Renal cortex interstitium (tissue), 11 donors: ENCODE measurements around the gene FANCB. TPM values are rescaled to one million over a fixed set of nuclear protein-coding genes. Genes with fewer than 3 reads are reported as not detected.

Experiments used
- DNase-seq, 11 donors: peaks; one replicate each; pipeline ENCODE4 v3.0.0-alpha.2; 2013; ENCODE audit warnings: low read depth in 9 of 11, low spot score in 4 of 11; ENCODE audit errors: extremely low read depth in 1 of 11
- polyA plus RNA-seq, 3 donors: library from polyadenylated mRNA; unstranded; fragments of 120-200 nt; gene quantifications; one replicate each; pipeline ENCODE4 v1.2.1, GENCODE V29; 2013; ENCODE audit not compliant: insufficient read length in 3 of 3

The FANCB gene
- polyA plus RNA-seq, 3 donors = 3.4 to 4.4 (median 4.1) TPM

DNA sequence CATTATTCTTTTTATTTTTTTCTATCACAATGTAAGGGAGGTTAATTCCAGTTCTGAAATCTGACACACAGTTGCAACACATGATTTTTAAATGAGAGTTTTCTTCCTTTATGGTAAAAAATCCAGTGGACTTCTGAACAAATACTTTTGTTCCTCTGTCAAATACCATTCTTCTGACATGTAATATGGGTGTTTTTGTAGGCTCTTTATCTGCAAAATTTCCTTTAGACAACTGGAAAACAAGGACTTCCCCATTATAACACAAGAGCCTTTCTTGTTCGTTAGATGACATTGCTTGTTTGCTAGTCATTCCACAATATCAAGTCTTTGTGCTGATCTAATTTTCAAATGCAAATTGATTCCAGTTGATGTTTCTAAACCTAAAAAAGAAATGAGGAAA, 7.7 kb downstream of the FANCB start:
- DNase-seq = no peak

- DNase-seq = no peak
Observed at GRCh38 chrX:14864631-14865030, 8.2 kb downstream of the FANCB start.

- no peak for DNase-seq
Observed at GRCh38 chrX:14851526-14851925, 21.3 kb downstream of the FANCB start.

DNA sequence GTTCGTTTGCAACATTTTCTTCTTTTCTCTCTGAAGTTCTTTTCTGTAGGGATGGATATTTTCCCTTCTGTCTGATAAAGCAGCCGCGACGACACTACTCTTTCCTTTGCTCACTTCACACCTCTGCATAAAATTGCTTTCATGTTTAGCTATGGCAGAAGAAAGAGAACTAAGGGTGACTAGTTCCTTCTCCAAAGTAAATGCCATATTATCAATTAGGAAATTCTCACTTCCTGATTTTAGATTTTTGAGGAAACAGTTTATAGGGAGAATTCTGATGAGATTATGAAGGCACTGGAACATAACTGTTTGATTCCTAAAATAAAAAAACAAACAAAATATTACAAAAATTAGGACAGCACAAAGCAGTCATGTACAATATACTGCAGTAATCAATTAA, 29.2 kb downstream of the FANCB start:
- DNase-seq = no peak

DNA sequence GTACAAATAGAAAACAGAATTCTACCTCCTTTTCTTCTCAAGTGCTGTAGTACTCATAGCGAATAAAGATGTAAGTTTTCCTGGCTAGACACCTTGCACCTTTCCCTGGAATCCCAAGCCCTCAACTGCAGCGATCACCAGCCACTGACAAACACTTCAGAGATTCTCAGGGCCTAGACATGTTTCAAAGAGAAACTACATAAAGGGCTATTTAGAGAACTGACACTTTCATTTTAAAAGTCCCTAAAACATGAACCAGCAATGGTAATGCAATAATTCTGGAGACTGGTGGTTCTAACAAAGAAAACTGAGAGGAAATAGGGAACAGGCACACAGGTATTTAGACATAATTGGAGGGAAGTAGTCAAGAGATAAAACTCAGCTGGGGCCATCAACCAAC, 35.7 kb downstream of the FANCB start:
- no peak for DNase-seq

DNA sequence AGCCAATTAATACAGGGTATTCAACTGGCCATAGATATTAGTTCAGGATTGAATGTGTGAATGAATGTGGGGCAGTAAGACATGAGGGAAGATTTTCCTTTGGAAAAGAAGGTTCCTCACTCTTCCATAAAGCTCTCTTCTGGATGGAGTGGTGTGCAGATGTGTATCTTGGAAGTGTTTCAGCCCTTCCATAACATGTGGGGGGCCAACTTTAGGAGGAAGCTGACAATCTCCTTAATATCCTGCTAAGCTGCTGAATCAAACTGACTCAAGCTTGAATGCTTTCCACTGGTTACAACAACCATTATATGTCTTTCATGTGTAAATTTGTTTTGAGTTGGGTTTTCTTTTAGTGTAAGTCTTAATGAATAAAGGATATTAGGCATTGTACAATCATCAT, 40.3 kb downstream of the FANCB start:
- DNase-seq = no peak

DNA sequence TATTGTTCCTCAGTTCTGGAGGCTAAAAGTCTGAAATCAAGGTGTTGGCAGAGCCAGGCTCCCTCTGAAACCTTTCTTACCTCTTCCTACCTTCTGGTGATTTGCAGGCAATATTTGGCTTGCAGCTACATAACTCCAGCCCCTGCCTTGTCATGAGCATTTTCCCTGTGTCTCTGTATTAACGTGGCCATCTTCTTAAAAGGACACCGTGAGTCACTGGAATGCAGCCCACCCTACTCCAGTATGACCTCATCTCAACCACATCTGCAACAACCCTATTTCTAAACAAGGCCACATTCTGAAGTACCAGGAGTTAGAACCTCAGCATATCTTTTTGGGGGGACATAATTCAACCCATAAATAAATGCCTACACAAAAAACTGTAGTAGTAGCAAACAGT, 40.7 kb downstream of the FANCB start:
- DNase-seq = no peak

DNA sequence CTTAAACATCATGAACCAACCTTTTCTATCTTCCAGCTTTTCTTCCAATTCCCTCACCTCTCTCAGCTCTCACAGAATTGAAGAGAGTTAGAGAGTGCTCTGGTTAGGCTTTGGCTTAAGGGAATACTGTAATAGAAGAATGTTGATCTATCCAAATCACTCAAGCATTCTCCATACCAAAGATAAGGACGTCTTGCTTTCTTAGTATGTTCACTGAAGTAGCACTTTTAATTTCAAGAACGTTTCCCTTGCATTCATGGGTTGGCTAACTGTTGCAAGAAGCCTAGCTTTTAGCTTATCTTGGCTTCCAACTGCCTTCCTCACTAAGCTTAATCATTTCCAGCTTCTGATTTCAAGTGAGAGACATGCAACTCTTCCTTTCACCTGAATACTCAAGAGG, 43.2 kb downstream of the FANCB start:
- DNase-seq = no peak

- no peak for DNase-seq
Observed at GRCh38 chrX:14826319-14826718, 46.5 kb downstream of the FANCB start.

DNA sequence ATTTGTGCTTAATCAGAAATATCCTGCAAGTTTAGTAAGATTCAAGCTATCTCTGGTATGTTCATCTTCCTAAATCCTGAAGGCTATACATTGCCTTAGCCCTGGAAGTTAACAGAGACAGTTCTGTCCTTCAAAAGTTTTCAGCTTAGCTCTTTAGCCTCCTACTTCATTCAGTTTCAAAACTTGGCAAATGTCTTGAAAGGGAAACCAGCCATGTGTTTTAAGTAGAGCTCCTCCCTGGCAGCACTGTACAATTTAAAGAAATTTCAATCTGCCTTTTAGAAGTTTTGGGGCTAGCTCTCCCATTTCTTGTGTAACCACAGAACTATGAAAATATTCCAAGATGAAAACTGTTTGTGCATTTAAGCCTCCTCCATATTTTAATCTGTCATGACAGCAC, 47.0 kb downstream of the FANCB start:
- DNase-seq = no peak

DNA sequence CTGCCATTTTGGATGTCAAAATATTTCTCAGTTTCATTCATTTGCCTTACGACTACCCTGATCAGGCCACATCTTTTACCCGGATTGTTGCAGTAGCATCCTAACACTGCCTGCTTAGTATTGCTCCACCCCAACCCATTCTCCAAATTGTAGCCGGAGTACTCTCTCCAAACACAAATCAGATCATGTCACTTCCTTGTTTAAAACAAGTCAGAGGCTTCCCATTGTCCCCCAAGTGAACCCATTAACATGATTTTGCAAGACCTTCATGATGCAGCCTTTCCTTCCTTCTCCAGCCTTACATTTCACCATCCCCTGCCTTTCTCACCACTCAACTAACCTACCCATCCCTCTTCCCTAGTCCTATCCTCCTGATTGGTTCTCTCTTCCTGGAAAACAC, 53.1 kb downstream of the FANCB start:
- no peak for DNase-seq

DNA sequence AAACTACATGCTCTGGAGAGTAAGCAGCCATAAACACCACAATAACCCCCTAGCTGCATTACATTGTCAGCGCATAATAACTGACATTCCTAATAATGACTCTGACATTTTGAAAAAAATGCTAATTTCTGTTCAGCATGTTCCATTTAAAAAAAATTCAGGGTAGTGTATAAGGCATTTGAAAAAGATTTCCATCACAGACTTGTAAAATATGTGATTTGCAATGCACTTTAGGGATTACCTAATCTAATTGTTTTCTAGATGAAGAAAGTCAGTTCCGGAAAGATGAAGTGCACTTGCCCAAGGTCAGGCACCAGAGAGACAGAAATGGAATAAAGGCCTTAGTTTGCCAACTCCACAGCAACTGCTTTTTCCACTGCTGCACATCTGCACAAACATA, 55.3 kb downstream of the FANCB start:
- DNase-seq = no peak

GRCh38 chrX:14802943-14803710, 69.7 kb downstream of the FANCB start:
- no peak for DNase-seq

DNA sequence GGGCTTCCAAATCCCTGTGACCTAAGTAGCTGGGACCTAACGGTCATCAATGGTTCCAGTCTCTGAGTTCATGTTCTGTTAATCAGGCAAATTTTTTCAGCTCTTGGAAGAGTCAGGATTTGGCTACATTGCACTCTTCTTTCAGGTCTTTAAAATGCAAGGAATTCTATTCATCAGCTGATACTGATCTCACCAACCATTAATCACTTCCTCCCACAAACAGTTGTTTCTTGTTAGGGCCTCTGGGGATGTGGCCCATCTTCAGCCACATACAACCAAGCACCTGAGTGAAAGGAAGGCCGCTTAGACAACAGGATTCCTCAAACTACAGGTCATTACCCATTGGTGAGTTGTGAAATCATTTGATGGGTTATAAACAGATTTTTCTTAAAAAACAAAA, 71.7 kb downstream of the FANCB start:
- DNase-seq = no peak

DNA sequence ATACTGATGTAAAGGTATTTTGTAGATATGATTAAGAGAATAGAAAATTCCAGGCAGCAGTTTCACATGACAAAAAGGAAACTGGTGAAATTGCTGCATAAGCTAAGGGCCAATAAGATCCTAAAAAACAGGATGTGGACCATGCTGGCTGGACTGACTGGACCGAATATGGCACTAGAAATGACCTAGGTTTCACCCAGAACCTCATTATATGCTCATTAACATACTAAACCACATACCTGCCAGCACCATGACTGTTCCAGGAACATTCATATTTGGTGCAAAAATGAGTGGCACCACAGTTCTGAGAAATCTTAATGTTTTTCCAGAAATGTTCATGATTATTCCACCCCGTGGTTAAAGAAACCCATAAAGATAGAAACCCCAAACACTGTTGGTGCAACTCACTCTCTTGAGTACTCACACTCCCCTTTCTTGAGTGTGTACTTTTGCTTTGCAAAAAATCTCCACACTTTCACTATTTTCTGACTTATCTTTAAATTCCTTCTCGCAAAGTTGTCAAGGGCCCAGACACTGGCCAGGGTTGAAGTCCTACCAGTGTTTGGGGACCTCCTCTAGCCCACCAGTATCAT, 74.0 kb downstream of the FANCB start:
- DNase-seq = no peak

Other genes with a start within 250 kb of the FANCB start
- 10 to 100 TPM; 15.2 to 29.2 (median 26.6) TPM for gene MOSPD2, start 352 bp upstream of the FANCB start, polyA plus RNA-seq